ENCODE results near the gene TPM1.
"Not testable (repeated sequence)": the region's sequence is repeated elsewhere in the genome, so short reads cannot be mapped to it uniquely, and the experiment has no call there.

Gene TPM1

DNA sequence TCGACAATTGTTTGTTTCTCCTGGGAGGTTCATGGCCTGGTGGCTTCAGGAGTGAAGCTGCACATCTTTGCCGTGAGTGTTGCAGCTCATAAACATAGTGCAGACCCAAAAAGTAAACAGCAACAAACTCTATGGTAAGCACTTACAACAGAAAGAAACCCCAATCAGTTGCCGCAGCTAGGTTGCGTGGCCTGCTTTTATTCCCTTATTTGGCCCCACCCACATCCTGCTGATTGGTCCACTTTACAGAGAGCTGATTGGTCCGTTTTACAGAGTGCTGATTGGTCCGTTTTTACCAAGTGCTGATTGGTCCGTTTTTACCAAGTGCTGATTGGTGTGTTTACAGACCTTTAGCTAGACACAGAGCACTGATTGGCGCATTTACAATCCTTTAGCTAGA is 62.8 kb downstream of the TPM1 start:
- DNase-seq, result not testable (repeated sequence)

DNA sequence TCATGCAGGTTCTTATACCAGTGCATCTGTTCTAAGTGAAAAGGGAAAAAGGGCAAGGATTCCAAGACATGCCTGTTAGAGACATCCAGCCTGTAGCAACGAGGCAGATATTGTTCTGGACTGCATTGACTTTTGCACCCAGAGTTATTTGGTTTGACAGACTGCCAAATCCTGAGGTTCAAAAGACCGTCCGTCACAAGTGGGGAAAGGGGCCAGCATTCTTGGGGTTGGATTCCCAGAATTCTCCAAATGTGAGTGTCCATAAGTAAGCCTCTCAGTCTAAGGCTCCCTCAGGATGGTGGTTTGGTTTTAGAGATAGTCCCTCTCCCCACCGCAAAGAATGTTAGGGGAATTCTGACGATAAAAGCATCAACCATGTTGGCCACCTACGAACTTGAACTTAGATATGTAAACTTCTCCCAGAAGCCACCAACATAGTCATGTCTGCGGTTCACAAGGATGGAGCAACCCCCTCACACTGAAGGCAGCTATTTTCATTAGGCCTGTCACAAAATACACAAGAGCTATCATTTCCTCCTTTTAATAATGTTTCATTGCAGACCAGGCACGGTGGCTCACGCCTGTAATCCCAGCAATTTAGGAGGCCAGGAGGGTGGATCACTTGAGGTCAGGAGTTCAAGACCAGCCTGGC is 65.5 kb downstream of the TPM1 start:
- DNase-seq, result no peak

DNA sequence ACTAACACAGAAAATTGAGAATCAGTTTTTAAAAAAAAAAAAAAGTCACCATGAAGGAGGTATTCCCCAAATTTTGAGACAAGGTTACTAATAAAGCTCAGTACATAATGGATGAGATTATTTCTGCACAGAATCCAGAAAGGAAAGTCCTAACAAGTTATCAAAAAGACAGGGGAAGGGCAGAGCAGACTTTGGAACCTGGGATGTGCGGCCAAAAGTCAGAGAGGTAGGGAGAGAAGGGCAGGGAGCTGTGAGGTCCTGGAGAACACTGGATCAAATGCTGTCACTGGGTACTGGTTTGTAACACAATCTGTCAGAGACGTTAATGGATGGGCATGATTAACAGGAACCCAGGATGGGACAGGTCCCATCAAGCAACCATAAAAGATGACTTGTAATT is 67.0 kb downstream of the TPM1 start:
- no peak for DNase-seq

DNA sequence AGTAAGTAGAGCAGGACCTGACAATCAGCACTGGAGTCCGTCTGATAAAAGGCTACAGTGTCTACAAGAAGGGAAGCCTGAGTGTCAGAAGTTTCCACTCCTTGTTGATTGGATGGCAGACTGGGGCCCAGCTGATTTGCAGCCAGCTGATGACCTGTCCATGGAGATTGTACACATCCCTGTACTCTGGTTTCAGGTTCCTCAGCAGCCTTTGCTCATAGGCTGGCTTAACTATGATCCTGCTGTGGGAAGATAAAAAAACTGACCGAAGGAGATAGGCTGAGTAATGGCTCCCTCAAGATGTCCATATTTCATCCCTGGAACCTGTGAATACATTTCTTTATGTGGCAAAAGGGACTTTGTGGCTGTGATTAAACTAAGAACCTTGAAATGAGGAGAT is 67.4 kb downstream of the TPM1 start:
- DNase-seq, result no peak

DNA sequence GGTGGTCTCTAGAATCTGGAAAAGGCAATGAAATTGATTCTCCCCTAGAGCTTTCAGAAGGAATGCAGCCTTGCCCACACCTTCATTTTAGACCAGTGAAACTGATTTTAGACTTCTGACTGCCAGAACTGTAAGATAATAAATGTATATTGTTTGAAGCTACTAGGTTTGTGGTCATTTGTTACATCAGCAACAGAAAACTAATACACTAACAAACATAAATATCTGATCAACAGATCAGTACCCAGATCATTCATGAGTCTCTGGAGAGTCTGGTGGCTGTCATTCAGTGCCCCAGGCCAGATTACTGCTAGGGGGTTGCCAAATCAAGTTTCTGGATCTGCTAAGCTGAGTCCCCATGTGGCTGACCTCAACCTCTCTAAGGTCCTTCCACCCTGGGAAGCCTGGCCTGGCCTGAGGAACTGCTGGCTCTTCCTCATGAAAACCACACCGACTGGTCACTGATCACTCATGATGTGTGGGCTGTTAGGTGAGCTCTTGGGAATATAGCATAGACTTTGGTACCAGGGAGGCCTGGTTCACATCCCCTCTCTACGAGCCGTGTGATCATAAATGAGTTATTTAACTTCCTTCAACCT is 68.0 kb downstream of the TPM1 start:
- no peak for DNase-seq

DNA sequence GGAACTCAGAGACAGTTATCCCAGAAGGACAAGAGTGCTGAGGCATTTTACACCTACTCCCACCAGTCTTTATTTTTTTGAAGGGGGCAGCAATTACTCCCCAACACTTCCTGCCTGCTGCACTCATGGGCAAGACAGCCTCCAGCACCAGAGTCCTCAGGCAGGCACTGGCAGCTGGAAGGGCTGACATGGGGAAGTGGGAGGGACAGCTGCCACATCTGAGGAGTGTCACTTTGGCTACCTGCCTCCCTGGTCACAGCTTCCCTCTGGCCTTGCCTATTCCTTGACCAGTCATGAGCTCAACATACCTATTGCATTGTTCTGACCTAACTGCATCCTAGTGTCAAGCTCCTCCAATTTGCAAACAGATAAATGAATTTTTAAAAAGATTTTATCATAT is 68.9 kb downstream of the TPM1 start:
- DNase-seq, result no peak

DNA sequence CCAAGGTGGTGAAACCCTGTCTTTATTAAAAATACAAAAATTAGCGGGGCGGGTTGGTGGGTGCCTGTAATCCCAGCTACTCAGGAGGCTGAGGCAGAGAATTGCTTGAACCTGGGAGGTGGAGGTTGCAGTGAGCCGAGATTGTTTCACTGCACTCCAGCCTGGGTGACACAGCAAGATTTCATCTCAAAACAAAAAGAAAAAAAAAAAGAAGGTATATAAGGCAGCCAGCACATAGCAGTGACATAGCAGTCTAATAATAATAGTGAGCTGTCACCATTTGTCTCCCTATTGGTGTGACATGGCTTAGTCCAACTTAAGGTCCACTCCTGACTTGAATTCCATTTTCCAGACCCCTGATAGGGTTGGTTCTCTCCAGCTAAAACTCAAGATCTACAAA is 70.3 kb downstream of the TPM1 start:
- no peak for DNase-seq

DNA sequence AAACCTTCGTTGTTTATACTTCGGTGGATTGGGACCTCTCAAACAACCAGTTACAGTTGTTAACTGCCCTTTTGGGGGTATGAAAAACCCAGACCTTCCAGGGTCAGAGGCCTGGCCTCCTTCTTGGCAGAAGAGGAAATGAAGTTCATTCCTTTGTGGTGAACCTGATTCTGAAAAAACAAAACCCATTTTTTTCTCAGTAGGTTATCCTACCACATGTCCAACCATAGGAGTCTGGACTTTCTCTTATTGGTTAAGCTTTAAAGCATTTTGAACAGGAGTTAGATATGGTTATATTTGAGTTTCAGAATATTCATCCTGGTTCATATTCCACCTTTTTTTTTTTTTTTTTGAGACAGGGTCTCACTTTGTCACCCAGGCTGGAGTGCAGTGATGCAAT is 71.9 kb downstream of the TPM1 start:
- no peak for DNase-seq

Data from NCI-H1436 treated with DMSO at 0.1 percent for 48 hours (cell line).